HepG2 (cell line): ENCODE results near the gene NT5DC1. TPM values are rescaled to one million over a fixed set of nuclear protein-coding genes. Genes with fewer than 3 reads are reported as not detected.

Experiments
- ATAC-seq: fragments of 200-7000 bp; cut with Tn5 transposase; 3 replicates; pipeline ENCODE4 v1.9.1; 2020; ENCODE audit warnings: mild to moderate bottlenecking, moderate library complexity
- BruUV-seq: library from RNA; stranded (reverse); fragments of 400-500 nt; replicated peaks from 2 replicates; lab custom pipeline; 2021; lab: Mats Ljungman, UMichigan
- CTCF ChIA-PET: fragments of 300-600 bp; formaldehyde crosslinking; extraction: SDS; loops from one replicate; lab custom pipeline; 2021; ENCODE audit warnings: low total read pairs, inconsistent platforms, low intra/inter-chr PET ratio; lab: Yijun Ruan, JAX
- POLR2A ChIA-PET: fragments of 350-600 bp; sonication (Branson Sonifier 250); formaldehyde crosslinking; loops from one replicate; lab custom pipeline; 2020; ENCODE audit warnings: antibody characterized with exemption, inconsistent platforms; lab: Yijun Ruan, JAX
- DNase-seq: peaks from one replicate; pipeline ENCODE4 v3.0.0-alpha.2; 2015; ENCODE audit warnings: low spot score
- FAIRE-seq: peaks from 3 replicates; lab custom pipeline; 2011; peaks lifted over from hg19 to GRCh38; lab: Jason Lieb, UNC
- H2AFZ ChIP-seq: one replicate; pipeline ENCODE4 v1.6.1; 2011; ENCODE audit warnings: low read length, inconsistent platforms
- H3K27ac ChIP-seq: fragments of 300-600 bp; 3 replicates; pipeline ENCODE4 v1.8.0; 2011; ENCODE audit warnings: mixed run types, mild to moderate bottlenecking, mixed read lengths, low read length, inconsistent platforms; ENCODE audit not compliant: insufficient read depth; ENCODE audit errors: extremely low read length
- H3K27me3 ChIP-seq, 2 experiments: fragments of 200-600 bp in 1 of 2; 2 replicates in 1 of 2; 3 replicates in 1 of 2; pipeline versions ENCODE4 v1.6.0 to v1.8.0; 2011; ENCODE audit warnings: low read length in 2 of 2, mild to moderate bottlenecking in 2 of 2, moderate library complexity in 2 of 2, inconsistent platforms in 1 of 2; ENCODE audit not compliant: insufficient read depth in 2 of 2, control insufficient read depth in 1 of 2
- H3K36me3 ChIP-seq, 2 experiments: fragments of 200-600 bp in 1 of 2; replicated peaks in 1 of 2; 2 replicates in 1 of 2; 3 replicates in 1 of 2; pipeline versions ENCODE4 v1.5.1 to v1.8.0; 2011; ENCODE audit warnings: low read length in 2 of 2, inconsistent platforms in 1 of 2; ENCODE audit not compliant: insufficient read depth in 2 of 2, control insufficient read depth in 1 of 2
- H3K4me1 ChIP-seq: 2 replicates; pipeline ENCODE4 v1.5.1; 2012; ENCODE audit warnings: low read length, inconsistent platforms; ENCODE audit not compliant: insufficient read depth
- H3K4me2 ChIP-seq: 2 replicates; pipeline ENCODE4 v1.6.0; 2011; ENCODE audit warnings: low read depth, low read length, inconsistent platforms
- H3K4me3 ChIP-seq, 3 experiments: fragments of 200-600 bp in 1 of 3; sonication (generic), shearing (Covaris generic) in 1 of 3; replicated peaks in 1 of 3; 2 replicates each; pipeline ENCODE4 v1.5.1; 2011 to 2016; ENCODE audit warnings: low read length in 3 of 3, inconsistent platforms in 2 of 3, low read depth in 2 of 3, mild to moderate bottlenecking in 2 of 3, control low read depth in 1 of 3, mixed read lengths in 1 of 3; ENCODE audit not compliant: insufficient read depth in 1 of 3
- H3K79me2 ChIP-seq: one replicate; pipeline ENCODE4 v1.6.1; 2011; ENCODE audit warnings: low read length, inconsistent platforms; ENCODE audit not compliant: insufficient read depth
- H3K9ac ChIP-seq: 2 replicates; pipeline ENCODE4 v1.6.0; 2011; ENCODE audit warnings: mild to moderate bottlenecking, low read depth, low read length, inconsistent platforms; ENCODE audit not compliant: insufficient read depth
- H3K9me3 ChIP-seq: 2 replicates; pipeline ENCODE4 v1.5.1; 2012; ENCODE audit warnings: mild to moderate bottlenecking, low read length
- H4K20me1 ChIP-seq: 2 replicates; pipeline ENCODE4 v1.6.0; 2011; ENCODE audit warnings: inconsistent platforms, mild to moderate bottlenecking, low read length, moderate library complexity; ENCODE audit not compliant: insufficient read depth
- ATF3 ChIP-seq: sonication (generic); formaldehyde crosslinking; IDR thresholded peaks from 2 replicates; pipeline ENCODE4 v1.4.0; 2020; ENCODE audit warnings: missing genetic modification reagents
- CBX2 ChIP-seq, 2 experiments: fragments of 200-600 bp in 1 of 2; sonication (generic); formaldehyde crosslinking in 1 of 2; IDR thresholded peaks; 2 replicates each; pipeline versions ENCODE4 v1.7.0 to v1.8.1; 2018 to 2022; ENCODE audit warnings: low read depth in 2 of 2, low read length in 1 of 2, mild to moderate bottlenecking in 1 of 2, missing genetic modification reagents in 1 of 2
- ESRRA ChIP-seq: sonication (generic); formaldehyde crosslinking; IDR thresholded peaks from 2 replicates; pipeline ENCODE4 v1.5.1; 2020; ENCODE audit warnings: mild to moderate bottlenecking, low read depth, missing genetic modification reagents
- HMGXB3 ChIP-seq: sonication (generic); formaldehyde crosslinking; IDR thresholded peaks from 2 replicates; pipeline ENCODE4 v1.4.0; 2020; ENCODE audit warnings: missing genetic modification reagents, borderline replicate concordance
- MAF1 ChIP-seq: sonication (generic); formaldehyde crosslinking; IDR thresholded peaks from 2 replicates; pipeline ENCODE4 v1.5.0; 2020; ENCODE audit warnings: missing genetic modification reagents, borderline replicate concordance
- MTF2 ChIP-seq: sonication (generic); formaldehyde crosslinking; IDR thresholded peaks from 2 replicates; pipeline ENCODE4 v1.5.0; 2020; ENCODE audit warnings: missing genetic modification reagents, borderline replicate concordance
- NR2F2 ChIP-seq: IDR thresholded peaks from 2 replicates; pipeline ENCODE4 v1.6.1; 2012; ENCODE audit warnings: low read depth, inconsistent platforms, borderline replicate concordance
- PAXIP1 ChIP-seq: sonication (generic); formaldehyde crosslinking; conservative IDR thresholded peaks from 2 replicates; pipeline ENCODE4 v1.4.0; 2020; ENCODE audit warnings: mild to moderate bottlenecking, missing genetic modification reagents, moderate library complexity
- RBAK ChIP-seq: sonication (generic); formaldehyde crosslinking; IDR thresholded peaks from 2 replicates; pipeline ENCODE4 v1.5.1; 2020; ENCODE audit warnings: mild to moderate bottlenecking, missing genetic modification reagents
- RCOR2 ChIP-seq: IDR thresholded peaks from 2 replicates; pipeline ENCODE4 v1.6.1; 2016; ENCODE audit warnings: missing biosample characterization, missing genetic modification reagents
- SMARCE1 ChIP-seq: fragments of 450-650 bp; IDR thresholded peaks from 2 replicates; pipeline ENCODE4 v1.6.1; 2017; ENCODE audit warnings: borderline replicate concordance
- ZNF3 ChIP-seq: IDR thresholded peaks from 2 replicates; pipeline ENCODE4 v1.7.0; 2017; ENCODE audit warnings: inconsistent platforms
- WGBS: methylation state at CpG from one replicate; pipeline ENCODE4 v1.1.6; 2017; ENCODE audit warnings: low lambda C conversion rate; 5-methylcytosine and 5-hydroxymethylcytosine counted together
- in situ Hi-C: cut with HindIII; loops from 2 replicates; pipeline ENCODE4 v1.10.0; 2017; ENCODE audit warnings: low pct_unique_long_range_greater_than_20kb; ENCODE audit not compliant: extremely low pct_ligation_motif_present
- intact Hi-C: fragments of 100-400 bp; cut with micrococcal nuclease; formaldehyde crosslinking; loops from one replicate; pipeline ENCODE4 v1.10.0; 2022; ENCODE audit not compliant: unreplicated experiment
- polyA plus RNA-seq, 8 experiments: library from polyadenylated mRNA; depleted of rRNA in 3 of 8; stranded (reverse) in 7 of 8; unstranded in 1 of 8; fragments of >200 nt; fragmentation: Illumina TruSeq in 4 of 8; extraction: Trizol in 4 of 8; gene quantifications; 2 replicates each; pipeline versions ENCODE4 v1.2.1 to v1.2.3, GENCODE V29; 2011 to 2016; ENCODE audit warnings: low read depth in 4 of 8, missing spikeins in 1 of 8, mixed read lengths in 1 of 8; ENCODE audit not compliant: insufficient read depth in 1 of 8
- total RNA-seq, 5 experiments: library from RNA; depleted of rRNA; stranded (reverse); fragments of >200 nt; fragmentation: Illumina TruSeq; extraction: Trizol; gene quantifications; 2 replicates each; pipeline ENCODE4 v1.2.3, GENCODE V29; 2016; ENCODE audit warnings: low read depth in 1 of 5
- TF ChIP-seq, protein P1 (sequence below): sonication (generic); formaldehyde crosslinking; IDR thresholded peaks from 2 replicates; pipeline ENCODE4 v1.4.0; 2020; ENCODE audit warnings: missing genetic modification reagents

NT5DC1 gene
- total and polyA plus RNA-seq, 2 of the 13 experiments (the other 11 are each of a cell fraction or from before 2014, with no cell fraction given), result 27.0 to 56.1 TPM

- TF ChIP-seq HMGXB3 (CRISPR knock-in tag), result no peak
- no peak for TF ChIP-seq RCOR2 (CRISPR knock-in tag)
- TF ChIP-seq MAF1 (CRISPR knock-in tag), result no peak
- no peak for TF ChIP-seq CBX2 (IDR thresholded peaks at IDR 0.05; ENCODE audit: low read depth, low read length)
- no peak for TF ChIP-seq CBX2 (CRISPR knock-in tag; IDR thresholded peaks at IDR 0.05; ENCODE audit: low read depth)
- no peak for TF ChIP-seq MTF2 (CRISPR knock-in tag)
- no peak for TF ChIP-seq NR2F2
Observed at GRCh38 chr6:116169880-116170279, 69.2 kb downstream of the NT5DC1 start (continued).

GRCh38 chr6:116170358-116171057 lies 69.9 kb downstream of the NT5DC1 start:
- in situ Hi-C loops, result no loop called here
- Histone ChIP-seq H3K79me2 (no peaks in the 10 kb centered on the region), H3K9me3 (peaks cover 15% of the 10 kb centered on the region), H3K4me3 (no peak overlapping the region), H3K27me3 (no peaks in the 10 kb centered on the region), H3K9ac (no peak overlapping the region), H3K27ac (no peak overlapping the region), H3K4me1 (no peaks in the 10 kb centered on the region), H2AFZ (no peak overlapping the region), H4K20me1 (no peaks in the 10 kb centered on the region), H3K4me2 (no peak overlapping the region), H3K36me3 (peaks cover 0 to 2% of the 10 kb centered on the region in 2 experiments; a peak in 1 of 5 replicates)
- CTCF ChIA-PET, result no interaction called here
- BruUV-seq, result no TSS peak
- no peak for DNase-seq
- POLR2A ChIA-PET, result no interaction called here
- intact Hi-C loops, result no loop called here
- FAIRE-seq, result no peak
- no peak for ATAC-seq
- WGBS, result 95% methylated on average over 5 of the region's 5 CpGs
- no peak for TF ChIP-seq PAXIP1
- TF ChIP-seq ZNF3, result no peak
- no peak for TF ChIP-seq SMARCE1
- TF ChIP-seq ESRRA (CRISPR knock-in tag), result no peak
- TF ChIP-seq, protein P1, sequence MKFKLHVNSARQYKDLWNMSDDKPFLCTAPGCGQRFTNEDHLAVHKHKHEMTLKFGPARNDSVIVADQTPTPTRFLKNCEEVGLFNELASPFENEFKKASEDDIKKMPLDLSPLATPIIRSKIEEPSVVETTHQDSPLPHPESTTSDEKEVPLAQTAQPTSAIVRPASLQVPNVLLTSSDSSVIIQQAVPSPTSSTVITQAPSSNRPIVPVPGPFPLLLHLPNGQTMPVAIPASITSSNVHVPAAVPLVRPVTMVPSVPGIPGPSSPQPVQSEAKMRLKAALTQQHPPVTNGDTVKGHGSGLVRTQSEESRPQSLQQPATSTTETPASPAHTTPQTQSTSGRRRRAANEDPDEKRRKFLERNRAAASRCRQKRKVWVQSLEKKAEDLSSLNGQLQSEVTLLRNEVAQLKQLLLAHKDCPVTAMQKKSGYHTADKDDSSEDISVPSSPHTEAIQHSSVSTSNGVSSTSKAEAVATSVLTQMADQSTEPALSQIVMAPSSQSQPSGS, result no peak
- TF ChIP-seq RBAK (CRISPR knock-in tag), result no peak
- no peak for TF ChIP-seq ATF3
